GM12874 (cell line): ENCODE results near the gene LGI1.

Source experiments
- CTCF ChIP-seq: IDR thresholded peaks from 2 replicates; pipeline ENCODE4 v1.5.1; 2011; ENCODE audit warnings: low read depth, mild to moderate bottlenecking, control low read depth, low read length, moderate library complexity; ENCODE audit not compliant: insufficient read depth

The LGI1 gene

GRCh38 chr10:93755443-93756116, 2.2 kb upstream of the LGI1 start:
- no peak for TF ChIP-seq CTCF

GRCh38 chr10:93756118-93756517, 1.6 kb upstream of the LGI1 start:
- TF ChIP-seq CTCF = no peak

GRCh38 chr10:93757136-93757535, 600 bp upstream of the LGI1 start:
- no peak for TF ChIP-seq CTCF

- TF ChIP-seq CTCF = no peak
Observed at GRCh38 chr10:93758508-93758885, 761 bp downstream of the LGI1 start.

GRCh38 chr10:93758891-93759410, 1.2 kb downstream of the LGI1 start:
- no peak for TF ChIP-seq CTCF

- no peak for TF ChIP-seq CTCF
Observed at GRCh38 chr10:93760490-93760889, 2.8 kb downstream of the LGI1 start.

GRCh38 chr10:93762979-93763391, 5.2 kb downstream of the LGI1 start:
- no peak for TF ChIP-seq CTCF

GRCh38 chr10:93766918-93767317, 9.2 kb downstream of the LGI1 start:
- no peak for TF ChIP-seq CTCF
